ENCODE data around the gene GSTM5.
"Not testable (repeated sequence)": the region's sequence is repeated elsewhere in the genome, so short reads cannot be mapped to it uniquely, and the experiment has no call there.

GSTM5 gene

DNA sequence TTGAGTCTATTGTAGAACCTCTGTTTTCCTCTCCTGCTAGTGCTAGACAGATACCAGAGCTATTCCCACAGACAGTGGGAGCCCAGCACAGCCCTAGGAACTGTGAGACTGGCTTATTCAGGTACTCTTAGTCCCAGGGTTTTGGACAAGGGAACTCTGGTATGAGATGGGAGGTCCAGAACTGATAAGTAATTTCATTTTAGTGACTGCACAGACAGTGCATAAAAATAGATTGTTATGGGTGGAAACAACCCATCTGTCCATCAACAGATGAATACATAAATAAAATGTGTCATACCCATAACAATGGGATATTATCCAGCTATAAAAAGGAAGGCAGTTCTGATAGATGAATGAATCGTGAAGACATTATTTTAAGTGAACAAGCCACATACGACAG, 42.7 kb downstream of the GSTM5 start:
- in situ Hi-C loops (cut with MboI; ENCODE audit: low sequenced_read_pairs, unreplicated experiment), result no loop called here
- TF ChIP-seq, protein P1, sequence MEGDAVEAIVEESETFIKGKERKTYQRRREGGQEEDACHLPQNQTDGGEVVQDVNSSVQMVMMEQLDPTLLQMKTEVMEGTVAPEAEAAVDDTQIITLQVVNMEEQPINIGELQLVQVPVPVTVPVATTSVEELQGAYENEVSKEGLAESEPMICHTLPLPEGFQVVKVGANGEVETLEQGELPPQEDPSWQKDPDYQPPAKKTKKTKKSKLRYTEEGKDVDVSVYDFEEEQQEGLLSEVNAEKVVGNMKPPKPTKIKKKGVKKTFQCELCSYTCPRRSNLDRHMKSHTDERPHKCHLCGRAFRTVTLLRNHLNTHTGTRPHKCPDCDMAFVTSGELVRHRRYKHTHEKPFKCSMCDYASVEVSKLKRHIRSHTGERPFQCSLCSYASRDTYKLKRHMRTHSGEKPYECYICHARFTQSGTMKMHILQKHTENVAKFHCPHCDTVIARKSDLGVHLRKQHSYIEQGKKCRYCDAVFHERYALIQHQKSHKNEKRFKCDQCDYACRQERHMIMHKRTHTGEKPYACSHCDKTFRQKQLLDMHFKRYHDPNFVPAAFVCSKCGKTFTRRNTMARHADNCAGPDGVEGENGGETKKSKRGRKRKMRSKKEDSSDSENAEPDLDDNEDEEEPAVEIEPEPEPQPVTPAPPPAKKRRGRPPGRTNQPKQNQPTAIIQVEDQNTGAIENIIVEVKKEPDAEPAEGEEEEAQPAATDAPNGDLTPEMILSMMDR (IDR thresholded peaks at IDR 0.05; ENCODE audit: borderline replicate concordance, control extremely low read depth, extremely low read depth, insufficient read depth, missing control alignments), result no peak
- DNase-seq (ENCODE audit: low spot score), result no peak

DNA sequence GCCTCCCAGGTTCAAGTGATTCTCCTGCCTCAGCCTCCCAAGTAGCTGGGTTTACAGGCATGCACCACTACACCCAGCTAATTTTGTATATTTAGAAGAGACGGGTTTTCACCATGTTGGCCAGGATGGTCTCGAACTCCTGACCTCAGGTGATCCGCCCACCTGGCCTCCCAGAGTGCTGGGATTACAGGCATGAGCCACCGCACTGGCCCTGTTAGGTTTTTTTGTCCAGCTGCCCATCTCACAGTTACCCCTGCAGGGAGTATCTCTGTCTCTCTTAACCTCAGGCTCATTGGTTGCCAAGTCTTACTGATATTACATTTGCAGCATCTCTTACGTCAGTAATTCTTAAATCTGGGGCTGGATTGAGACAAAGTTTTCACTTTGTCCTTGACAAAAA, 44.3 kb downstream of the GSTM5 start:
- DNase-seq (ENCODE audit: low spot score); in situ Hi-C loops (cut with MboI; ENCODE audit: low sequenced_read_pairs, unreplicated experiment): not testable (repeated sequence)

DNA sequence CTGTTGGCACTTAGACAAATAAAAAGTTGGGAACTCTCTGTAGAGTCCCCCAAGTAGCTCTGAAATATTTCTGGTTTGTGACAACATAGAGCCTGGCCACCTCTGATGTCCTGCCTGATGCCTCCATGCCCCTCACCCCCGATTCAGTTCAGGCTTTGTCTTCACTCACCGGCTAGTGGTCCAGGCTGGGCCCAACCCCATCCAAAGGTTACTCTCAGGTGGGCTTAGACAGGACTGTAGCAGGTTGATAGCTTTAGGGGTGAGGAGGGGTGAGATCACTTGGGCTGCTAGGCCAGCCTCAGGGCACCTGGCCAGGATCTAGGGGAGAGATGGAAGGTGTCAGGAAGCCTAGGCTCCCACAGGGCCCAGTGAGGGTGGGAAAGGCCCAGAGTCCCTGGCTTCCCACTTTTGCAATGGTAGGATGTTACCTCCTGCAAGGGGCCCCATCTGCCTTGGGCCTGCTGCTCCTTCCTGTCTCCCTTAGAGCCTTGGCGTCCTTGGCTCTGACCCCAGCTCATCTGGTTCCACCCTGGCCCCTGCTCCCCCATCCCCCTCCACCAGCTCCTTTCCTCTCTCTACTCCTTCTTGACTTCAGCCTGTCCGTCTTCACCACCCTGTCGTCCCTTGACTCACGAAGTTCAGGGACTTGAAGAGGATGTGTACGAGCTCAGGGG, 44.9 kb downstream of the GSTM5 start:
- in situ Hi-C loops (cut with MboI; ENCODE audit: low sequenced_read_pairs, unreplicated experiment), result no loop called here
- TF ChIP-seq, protein P1 (IDR thresholded peaks at IDR 0.05; ENCODE audit: borderline replicate concordance, control extremely low read depth, extremely low read depth, insufficient read depth, missing control alignments), result no peak
- no peak for DNase-seq (ENCODE audit: low spot score)

DNA sequence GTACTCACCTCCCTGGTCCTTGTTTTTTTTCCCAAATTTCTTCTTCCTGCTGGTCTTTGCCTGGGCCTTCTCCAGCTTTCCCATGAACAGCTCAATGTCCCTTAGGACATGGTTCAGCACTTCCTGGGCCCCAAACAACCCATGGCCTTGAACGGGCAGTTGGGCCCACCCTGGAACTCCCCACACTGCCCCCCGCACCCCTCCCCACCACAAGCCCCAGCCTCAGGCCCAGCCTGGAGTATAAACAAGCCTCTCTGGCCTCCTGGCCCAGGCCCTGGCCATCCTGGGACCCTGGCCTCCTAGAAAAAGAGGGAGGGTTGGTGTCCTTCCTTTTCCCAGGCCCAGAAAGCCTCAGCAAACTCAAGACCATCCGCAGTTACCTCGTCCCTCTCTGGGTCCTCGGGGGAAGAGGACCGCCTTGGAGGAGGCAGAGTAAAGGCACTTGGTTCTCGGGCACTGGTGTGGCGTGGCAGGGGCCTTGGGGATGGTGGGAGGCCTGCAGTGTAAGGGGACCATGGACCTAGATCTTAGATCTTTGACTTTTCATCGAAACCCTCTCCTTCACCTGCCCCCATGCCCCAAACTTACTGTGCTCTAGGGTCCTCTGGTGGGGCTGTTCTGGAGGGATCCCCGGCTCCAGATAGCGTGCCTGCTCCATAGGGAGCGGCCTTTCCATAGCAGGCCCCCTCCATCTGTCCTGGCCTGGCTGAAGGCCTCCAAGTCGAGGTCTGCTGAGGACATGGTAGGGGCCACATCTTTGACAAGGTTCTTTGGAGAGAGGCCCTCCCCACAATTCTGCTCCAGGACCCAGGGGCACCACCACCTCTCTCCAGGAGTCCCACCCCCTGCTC, 46.1 kb downstream of the GSTM5 start:
- TF ChIP-seq, protein P1 (IDR thresholded peaks at IDR 0.05; ENCODE audit: borderline replicate concordance, control extremely low read depth, extremely low read depth, insufficient read depth, missing control alignments), result no peak
- DNase-seq (ENCODE audit: low spot score), result no peak
- in situ Hi-C loops (cut with MboI; ENCODE audit: low sequenced_read_pairs, unreplicated experiment), result no loop called here

DNA sequence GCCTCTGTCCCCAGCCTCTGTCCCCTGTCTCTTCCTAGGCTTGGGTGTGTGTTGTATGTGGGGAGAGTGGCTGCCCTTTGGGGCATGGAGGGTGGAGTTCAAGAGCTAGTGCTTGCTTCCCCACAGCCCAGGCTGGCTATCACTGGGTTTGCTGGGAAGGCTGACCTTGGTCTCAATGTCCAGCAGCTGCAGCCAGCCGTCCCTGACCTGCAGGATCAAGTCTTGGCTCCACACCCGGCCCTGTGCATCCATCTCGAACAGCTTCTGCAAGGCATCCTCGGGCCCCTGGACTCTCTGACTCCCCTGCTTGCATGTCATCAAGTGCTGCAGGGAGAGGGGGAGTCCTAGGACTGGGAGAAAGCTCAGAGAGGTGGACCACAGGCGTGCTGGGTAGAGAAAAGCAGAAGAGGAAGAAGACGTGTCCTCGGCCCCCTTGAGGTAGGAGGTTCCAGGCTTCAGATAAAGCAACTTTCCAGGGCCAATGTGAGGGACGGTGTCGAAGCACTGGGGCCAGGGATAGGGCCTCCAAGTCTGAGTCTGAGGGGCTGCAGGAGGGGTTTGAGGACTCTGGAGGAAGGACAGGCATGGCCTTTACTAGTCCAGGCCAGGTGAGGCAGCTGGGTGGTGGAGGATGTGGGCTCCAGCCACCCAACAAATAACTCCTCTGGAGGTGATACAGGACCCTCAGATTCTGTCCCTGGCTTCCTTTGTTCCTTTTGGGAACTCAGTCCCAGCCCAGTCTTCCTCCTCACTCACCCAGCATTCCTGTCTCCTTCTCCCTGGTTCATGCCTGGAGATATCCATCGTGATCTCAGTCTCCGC, 47.7 kb downstream of the GSTM5 start:
- TF ChIP-seq, protein P1 (IDR thresholded peaks at IDR 0.05; ENCODE audit: borderline replicate concordance, control extremely low read depth, extremely low read depth, insufficient read depth, missing control alignments), result no peak
- peak; percentile 20 for DNase-seq (ENCODE audit: low spot score)
- in situ Hi-C loops (cut with MboI; ENCODE audit: low sequenced_read_pairs, unreplicated experiment), result no loop called here

DNA sequence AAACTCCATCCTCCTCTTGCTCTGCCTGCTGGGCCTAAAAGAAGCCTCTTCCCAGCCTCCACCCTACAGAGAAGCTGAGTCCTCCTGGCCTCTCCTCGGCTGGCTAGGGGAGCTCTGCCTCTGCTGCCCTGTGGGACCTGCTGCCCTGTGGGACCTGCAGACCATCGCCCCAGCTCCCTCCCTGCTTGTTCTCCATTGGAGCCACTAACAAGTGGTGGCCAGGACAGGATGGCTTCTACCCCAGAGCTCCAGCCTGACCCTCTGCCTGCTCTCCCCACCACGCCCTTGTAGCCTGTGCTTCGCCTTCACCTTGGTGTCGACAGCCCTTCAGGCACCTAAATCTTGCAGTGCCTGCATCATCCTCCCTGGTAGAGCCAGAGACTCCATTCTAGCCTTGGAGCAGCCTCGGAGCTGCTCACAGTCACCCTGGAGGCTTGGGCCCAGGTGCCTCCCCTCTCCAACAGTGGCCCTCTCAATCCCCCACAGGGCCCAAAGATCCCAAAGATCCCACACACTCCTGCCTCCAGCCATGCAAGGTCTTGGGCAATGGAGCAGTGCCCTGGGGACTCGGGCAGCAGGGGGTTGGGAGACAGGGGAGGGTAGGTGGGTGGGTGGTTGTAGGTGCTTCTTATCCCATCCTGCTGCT, 48.7 kb downstream of the GSTM5 start:
- TF ChIP-seq, protein P1 (IDR thresholded peaks at IDR 0.05; ENCODE audit: borderline replicate concordance, control extremely low read depth, extremely low read depth, insufficient read depth, missing control alignments), result no peak
- in situ Hi-C loops (cut with MboI; ENCODE audit: low sequenced_read_pairs, unreplicated experiment), result no loop called here
- no peak for DNase-seq (ENCODE audit: low spot score)
